SK-N-SH (cell line): ENCODE data around the gene SLC2A13.

Experiments
- CTCF ChIP-seq: fragments of 200-600 bp; sonication (generic); IDR thresholded peaks from 2 replicates; pipeline ENCODE4 v1.6.1; 2017; ENCODE audit warnings: antibody characterized with exemption, mild to moderate bottlenecking, moderate library complexity
- MAX ChIP-seq: IDR thresholded peaks from 2 replicates; pipeline ENCODE4 v1.4.0; 2012; ENCODE audit warnings: low read depth
- MXI1 ChIP-seq: IDR thresholded peaks from 2 replicates; pipeline ENCODE4 v1.6.1; 2012; ENCODE audit warnings: mild to moderate bottlenecking, low read depth, low read length, improper control_type of control experiment
- NFIC ChIP-seq: IDR thresholded peaks from 2 replicates; pipeline ENCODE4 v1.4.0; 2012; ENCODE audit warnings: borderline replicate concordance
- RCOR1 ChIP-seq: fragments of 150-350 bp; IDR thresholded peaks from 2 replicates; pipeline ENCODE4 v1.6.1; 2017; ENCODE audit warnings: antibody characterized with exemption, low read length
- REST ChIP-seq: IDR thresholded peaks from 2 replicates; pipeline ENCODE4 v1.6.1; 2012; ENCODE audit warnings: mild to moderate bottlenecking, low read depth, low read length, moderate library complexity
- SIN3A ChIP-seq: IDR thresholded peaks from 2 replicates; pipeline ENCODE4 v1.6.1; 2012; ENCODE audit warnings: low read depth, mild to moderate bottlenecking, low read length, moderate library complexity, borderline replicate concordance
- SMC3 ChIP-seq: IDR thresholded peaks from 2 replicates; pipeline ENCODE4 v1.6.1; 2012; ENCODE audit warnings: low read depth, low read length, improper control_type of control experiment
- ZBTB33 ChIP-seq: IDR thresholded peaks from 2 replicates; pipeline ENCODE4 v1.4.0; 2012; ENCODE audit warnings: low read depth, borderline replicate concordance

GRCh38 chr12:39743655-39744054 lies 362.2 kb downstream of the SLC2A13 start:
- TF ChIP-seq CTCF (no peak), REST (no peak), MXI1 (no peak), SMC3 (no peak), MAX (no peak), NFIC (no peak), RCOR1 (no peak), ZBTB33 (no peak), SIN3A (no peak)
